Prostate gland (tissue), 2 donors: ENCODE data around the gene TUBGCP5.

Experiments used
- CTCF ChIP-seq, 4 experiments: fragments of 200-600 bp in 2 of 4; fragments of 450-650 bp in 2 of 4; sonication (generic) in 2 of 4; IDR thresholded peaks; 1 replicate in 3 of 4; 2 replicates in 1 of 4; pipeline ENCODE4 v1.5.1; 2016 to 2019; ENCODE audit warnings: antibody characterized with exemption in 4 of 4, mild to moderate bottlenecking in 2 of 4, moderate library complexity in 2 of 4
- POLR2AphosphoS5 ChIP-seq: sonication (generic); formaldehyde crosslinking; IDR thresholded peaks from one replicate; pipeline ENCODE4 v1.6.1; 2017; ENCODE audit warnings: antibody characterized with exemption

GRCh38 chr15:22960556-22960955, 78.8 kb downstream of the TUBGCP5 start:
- no peak for TF ChIP-seq CTCF (IDR thresholded peaks at IDR 0.05)
- TF ChIP-seq POLR2AphosphoS5, result no peak
